HEK293 (cell line): ENCODE data around the gene TACR2.

Experiments
- CTCF ChIA-PET: fragments of 350-600 bp; formaldehyde crosslinking; extraction: SDS; loops from one replicate; lab custom pipeline; 2021; ENCODE audit warnings: antibody characterized with exemption; lab: Yijun Ruan, JAX
- POLR2A ChIA-PET: fragments of 300-600 bp; formaldehyde crosslinking; extraction: SDS; loops from one replicate; lab custom pipeline; 2020; ENCODE audit warnings: antibody characterized with exemption, inconsistent platforms; lab: Yijun Ruan, JAX
- H3K27ac ChIP-seq: fragments of 200-500 bp; sonication (Bioruptor generic); 2 replicates; pipeline ENCODE4 v1.5.1; 2014; ENCODE audit warnings: low read depth, low read length, control low read depth, inconsistent platforms; ENCODE audit errors: extremely low read depth
- H3K36me3 ChIP-seq, 2 experiments: fragments of 200-500 bp in 1 of 2; sonication (Bioruptor generic) in 1 of 2; 1 replicate in 1 of 2; 2 replicates in 1 of 2; pipeline ENCODE4 v1.5.1; 2014 to 2017; ENCODE audit warnings: inconsistent platforms in 2 of 2, low read length in 2 of 2; ENCODE audit not compliant: control insufficient read depth in 2 of 2, insufficient read depth in 1 of 2
- H3K4me1 ChIP-seq: fragments of 200-500 bp; sonication (Bioruptor generic); 2 replicates; pipeline ENCODE4 v1.5.1; 2014; ENCODE audit warnings: mild to moderate bottlenecking, low read length, inconsistent platforms; ENCODE audit not compliant: control insufficient read depth, insufficient read depth
- H3K4me3 ChIP-seq: 2 replicates; pipeline ENCODE4 v1.5.1; 2011; ENCODE audit warnings: low read depth, mild to moderate bottlenecking, control low read depth, low read length, moderate library complexity
- H3K9me3 ChIP-seq: fragments of 200-500 bp; sonication (Bioruptor generic); 2 replicates; pipeline ENCODE4 v1.5.1; 2014; ENCODE audit warnings: low read depth, low read length, inconsistent platforms; ENCODE audit not compliant: control insufficient read depth, insufficient read depth
- KLF16 ChIP-seq: fragments of 450-650 bp; formaldehyde crosslinking; IDR thresholded peaks from 2 replicates; pipeline ENCODE4 v1.5.1; 2017; ENCODE audit warnings: missing biosample characterization, missing genetic modification characterization
- MEIS1 ChIP-seq: sonication (generic); formaldehyde crosslinking; IDR thresholded peaks from 2 replicates; pipeline ENCODE4 v1.8.1; 2022; ENCODE audit warnings: missing genetic modification reagents, mild to moderate bottlenecking, borderline replicate concordance
- MYNN ChIP-seq: fragments of 450-650 bp; formaldehyde crosslinking; IDR thresholded peaks from 2 replicates; pipeline ENCODE4 v1.5.1; 2016; ENCODE audit warnings: missing biosample characterization, missing genetic modification characterization, borderline replicate concordance
- MZF1 ChIP-seq: fragments of 450-650 bp; formaldehyde crosslinking; IDR thresholded peaks from 2 replicates; pipeline ENCODE4 v1.5.1; 2017; ENCODE audit warnings: missing biosample characterization, missing genetic modification characterization, borderline replicate concordance
- SP2 ChIP-seq: fragments of 450-650 bp; formaldehyde crosslinking; IDR thresholded peaks from 2 replicates; pipeline ENCODE4 v1.5.1; 2016; ENCODE audit warnings: missing biosample characterization, missing genetic modification characterization
- ZFP3 ChIP-seq: fragments of 450-650 bp; formaldehyde crosslinking; IDR thresholded peaks from 2 replicates; pipeline ENCODE4 v1.5.1; 2016; ENCODE audit warnings: low read depth, missing biosample characterization, missing genetic modification characterization
- ZNF10 ChIP-seq: fragments of 450-650 bp; formaldehyde crosslinking; IDR thresholded peaks from 2 replicates; pipeline ENCODE4 v1.5.1; 2017; ENCODE audit warnings: missing biosample characterization, missing genetic modification characterization
- ZNF174 ChIP-seq: fragments of 450-650 bp; formaldehyde crosslinking; IDR thresholded peaks from 2 replicates; pipeline ENCODE4 v1.5.0; 2017; ENCODE audit warnings: missing biosample characterization, mild to moderate bottlenecking, missing genetic modification characterization
- ZNF341 ChIP-seq: fragments of 450-650 bp; formaldehyde crosslinking; IDR thresholded peaks from 2 replicates; pipeline ENCODE4; 2016; ENCODE audit warnings: low read depth, missing biosample characterization, missing genetic modification characterization
- ZNF585B ChIP-seq: fragments of 450-650 bp; formaldehyde crosslinking; IDR thresholded peaks from 2 replicates; pipeline ENCODE4 v1.5.1; 2016; ENCODE audit warnings: missing biosample characterization, missing genetic modification characterization
- ZNF629 ChIP-seq: fragments of 450-650 bp; formaldehyde crosslinking; IDR thresholded peaks from 2 replicates; pipeline ENCODE4 v1.5.1; 2017; ENCODE audit warnings: missing biosample characterization, missing genetic modification characterization
- ZNF660 ChIP-seq: fragments of 450-650 bp; IDR thresholded peaks from 2 replicates; pipeline ENCODE4 v1.5.1; 2018; ENCODE audit warnings: missing biosample characterization, mild to moderate bottlenecking, missing genetic modification characterization
- ZNF776 ChIP-seq: fragments of 450-650 bp; formaldehyde crosslinking; IDR thresholded peaks from 2 replicates; pipeline ENCODE4 v1.5.0; 2017; ENCODE audit warnings: missing biosample characterization, missing genetic modification characterization, borderline replicate concordance
- TF ChIP-seq, protein P1 (sequence below): fragments of 450-650 bp; formaldehyde crosslinking; IDR thresholded peaks from 2 replicates; pipeline ENCODE4 v1.5.1; 2016; ENCODE audit warnings: missing biosample characterization, missing genetic modification characterization, low read depth
- TF ChIP-seq, protein P2 (sequence below): fragments of 450-650 bp; formaldehyde crosslinking; IDR thresholded peaks from 2 replicates; pipeline ENCODE4 v1.5.1; 2016; ENCODE audit warnings: missing biosample characterization, missing genetic modification characterization
- TF ChIP-seq, protein P3 (sequence below): fragments of 450-650 bp; formaldehyde crosslinking; IDR thresholded peaks from 2 replicates; pipeline ENCODE4 v1.5.1; 2016; ENCODE audit warnings: missing biosample characterization, missing genetic modification characterization
- TF ChIP-seq, protein P4 (sequence below): fragments of 450-650 bp; formaldehyde crosslinking; IDR thresholded peaks from 2 replicates; pipeline ENCODE4 v1.5.1; 2016; ENCODE audit warnings: missing biosample characterization, missing genetic modification characterization
- TF ChIP-seq, protein P5 (sequence below): fragments of 450-650 bp; formaldehyde crosslinking; IDR thresholded peaks from 2 replicates; pipeline ENCODE4 v1.5.1; 2016; ENCODE audit warnings: missing biosample characterization, missing genetic modification characterization

The TACR2 gene

DNA sequence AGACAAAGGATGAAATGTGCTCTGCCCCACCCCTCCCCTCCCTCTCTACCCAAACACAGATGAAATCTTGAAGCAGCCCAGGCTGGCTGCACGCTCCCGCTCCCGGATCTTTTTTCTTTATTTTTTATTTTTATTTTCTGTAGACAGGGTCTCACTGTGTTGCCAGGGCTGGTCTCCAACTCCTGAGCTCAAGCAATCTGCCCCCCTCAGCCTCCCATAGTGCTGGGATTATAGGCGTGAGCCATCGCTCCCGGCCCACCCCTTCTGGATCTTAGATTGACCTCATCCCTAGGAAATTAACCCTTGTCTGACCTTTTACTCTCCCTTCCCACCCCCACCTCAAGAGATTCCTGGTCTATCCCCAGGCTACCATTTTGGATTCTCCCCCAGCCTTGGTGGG lies 14.3 kb downstream of the TACR2 start (continued):
- TF ChIP-seq ZNF629 = no peak

DNA sequence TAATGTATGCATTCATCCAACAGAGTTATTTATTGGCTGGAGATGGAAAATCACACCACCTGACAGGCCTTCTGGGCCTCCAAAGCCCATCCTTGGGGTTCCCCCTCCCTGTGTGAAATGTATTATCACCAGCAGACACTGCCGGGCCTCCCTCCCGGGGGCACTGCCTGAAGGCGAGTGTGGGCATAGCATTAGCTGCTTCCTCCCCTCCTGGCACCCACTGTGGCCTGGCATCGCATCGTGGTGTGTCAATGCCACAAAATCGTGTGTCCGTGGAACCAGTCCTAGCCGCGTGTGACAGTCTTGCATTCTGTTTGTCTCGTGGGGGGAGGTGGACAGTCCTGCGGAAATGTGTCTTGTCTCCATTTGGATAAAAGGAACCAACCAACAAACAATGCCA lies 15.3 kb downstream of the TACR2 start:
- ChIA-PET POLR2A (no interaction called here), CTCF (no interaction called here)
- TF ChIP-seq MYNN (tag by site-specific recombination) (no peak), SP2 (tag by site-specific recombination) (no peak), MEIS1 (CRISPR knock-in tag) (no peak), ZNF629 (no peak), ZNF10 (tag by site-specific recombination) (no peak), ZNF585B (no peak), ZNF174 (tag by site-specific recombination) (no peak), ZNF341 (no peak), ZNF776 (tag by site-specific recombination) (no peak), KLF16 (no peak), ZFP3 (tag by site-specific recombination) (no peak), MZF1 (tag by site-specific recombination) (no peak)
- TF ChIP-seq, protein P1, sequence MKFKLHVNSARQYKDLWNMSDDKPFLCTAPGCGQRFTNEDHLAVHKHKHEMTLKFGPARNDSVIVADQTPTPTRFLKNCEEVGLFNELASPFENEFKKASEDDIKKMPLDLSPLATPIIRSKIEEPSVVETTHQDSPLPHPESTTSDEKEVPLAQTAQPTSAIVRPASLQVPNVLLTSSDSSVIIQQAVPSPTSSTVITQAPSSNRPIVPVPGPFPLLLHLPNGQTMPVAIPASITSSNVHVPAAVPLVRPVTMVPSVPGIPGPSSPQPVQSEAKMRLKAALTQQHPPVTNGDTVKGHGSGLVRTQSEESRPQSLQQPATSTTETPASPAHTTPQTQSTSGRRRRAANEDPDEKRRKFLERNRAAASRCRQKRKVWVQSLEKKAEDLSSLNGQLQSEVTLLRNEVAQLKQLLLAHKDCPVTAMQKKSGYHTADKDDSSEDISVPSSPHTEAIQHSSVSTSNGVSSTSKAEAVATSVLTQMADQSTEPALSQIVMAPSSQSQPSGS (tag by site-specific recombination) = no peak
- TF ChIP-seq, protein P2, sequence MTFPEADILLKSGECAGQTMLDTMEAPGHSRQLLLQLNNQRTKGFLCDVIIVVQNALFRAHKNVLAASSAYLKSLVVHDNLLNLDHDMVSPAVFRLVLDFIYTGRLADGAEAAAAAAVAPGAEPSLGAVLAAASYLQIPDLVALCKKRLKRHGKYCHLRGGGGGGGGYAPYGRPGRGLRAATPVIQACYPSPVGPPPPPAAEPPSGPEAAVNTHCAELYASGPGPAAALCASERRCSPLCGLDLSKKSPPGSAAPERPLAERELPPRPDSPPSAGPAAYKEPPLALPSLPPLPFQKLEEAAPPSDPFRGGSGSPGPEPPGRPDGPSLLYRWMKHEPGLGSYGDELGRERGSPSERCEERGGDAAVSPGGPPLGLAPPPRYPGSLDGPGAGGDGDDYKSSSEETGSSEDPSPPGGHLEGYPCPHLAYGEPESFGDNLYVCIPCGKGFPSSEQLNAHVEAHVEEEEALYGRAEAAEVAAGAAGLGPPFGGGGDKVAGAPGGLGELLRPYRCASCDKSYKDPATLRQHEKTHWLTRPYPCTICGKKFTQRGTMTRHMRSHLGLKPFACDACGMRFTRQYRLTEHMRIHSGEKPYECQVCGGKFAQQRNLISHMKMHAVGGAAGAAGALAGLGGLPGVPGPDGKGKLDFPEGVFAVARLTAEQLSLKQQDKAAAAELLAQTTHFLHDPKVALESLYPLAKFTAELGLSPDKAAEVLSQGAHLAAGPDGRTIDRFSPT (tag by site-specific recombination) = no peak
- TF ChIP-seq, protein P3, sequence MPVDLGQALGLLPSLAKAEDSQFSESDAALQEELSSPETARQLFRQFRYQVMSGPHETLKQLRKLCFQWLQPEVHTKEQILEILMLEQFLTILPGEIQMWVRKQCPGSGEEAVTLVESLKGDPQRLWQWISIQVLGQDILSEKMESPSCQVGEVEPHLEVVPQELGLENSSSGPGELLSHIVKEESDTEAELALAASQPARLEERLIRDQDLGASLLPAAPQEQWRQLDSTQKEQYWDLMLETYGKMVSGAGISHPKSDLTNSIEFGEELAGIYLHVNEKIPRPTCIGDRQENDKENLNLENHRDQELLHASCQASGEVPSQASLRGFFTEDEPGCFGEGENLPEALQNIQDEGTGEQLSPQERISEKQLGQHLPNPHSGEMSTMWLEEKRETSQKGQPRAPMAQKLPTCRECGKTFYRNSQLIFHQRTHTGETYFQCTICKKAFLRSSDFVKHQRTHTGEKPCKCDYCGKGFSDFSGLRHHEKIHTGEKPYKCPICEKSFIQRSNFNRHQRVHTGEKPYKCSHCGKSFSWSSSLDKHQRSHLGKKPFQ (tag by site-specific recombination) = no peak
- TF ChIP-seq, protein P4, sequence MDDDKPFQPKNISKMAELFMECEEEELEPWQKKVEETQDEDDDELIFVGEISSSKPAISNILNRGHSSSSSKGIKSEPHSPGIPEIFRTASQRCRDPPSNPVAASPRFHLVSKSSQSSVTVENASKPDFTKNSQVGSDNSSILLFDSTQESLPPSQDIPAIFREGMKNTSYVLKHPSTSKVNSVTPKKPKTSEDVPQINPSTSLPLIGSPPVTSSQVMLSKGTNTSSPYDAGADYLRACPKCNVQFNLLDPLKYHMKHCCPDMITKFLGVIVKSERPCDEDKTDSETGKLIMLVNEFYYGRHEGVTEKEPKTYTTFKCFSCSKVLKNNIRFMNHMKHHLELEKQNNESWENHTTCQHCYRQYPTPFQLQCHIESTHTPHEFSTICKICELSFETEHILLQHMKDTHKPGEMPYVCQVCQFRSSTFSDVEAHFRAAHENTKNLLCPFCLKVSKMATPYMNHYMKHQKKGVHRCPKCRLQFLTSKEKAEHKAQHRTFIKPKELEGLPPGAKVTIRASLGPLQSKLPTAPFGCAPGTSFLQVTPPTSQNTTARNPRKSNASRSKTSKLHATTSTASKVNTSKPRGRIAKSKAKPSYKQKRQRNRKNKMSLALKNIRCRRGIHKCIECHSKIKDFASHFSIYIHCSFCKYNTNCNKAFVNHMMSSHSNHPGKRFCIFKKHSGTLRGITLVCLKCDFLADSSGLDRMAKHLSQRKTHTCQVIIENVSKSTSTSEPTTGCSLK = no peak
- H3K9me3 ChIP-seq = no peaks in the 10 kb centered on the region
- H3K36me3 ChIP-seq = peaks cover 0 to 48% of the 10 kb centered on the region in 2 experiments; a peak in 2 of 3 replicates
- no peak overlapping the region for H3K4me3 ChIP-seq
- H3K27ac ChIP-seq = no peak overlapping the region
- H3K4me1 ChIP-seq = no peaks in the 10 kb centered on the region

DNA sequence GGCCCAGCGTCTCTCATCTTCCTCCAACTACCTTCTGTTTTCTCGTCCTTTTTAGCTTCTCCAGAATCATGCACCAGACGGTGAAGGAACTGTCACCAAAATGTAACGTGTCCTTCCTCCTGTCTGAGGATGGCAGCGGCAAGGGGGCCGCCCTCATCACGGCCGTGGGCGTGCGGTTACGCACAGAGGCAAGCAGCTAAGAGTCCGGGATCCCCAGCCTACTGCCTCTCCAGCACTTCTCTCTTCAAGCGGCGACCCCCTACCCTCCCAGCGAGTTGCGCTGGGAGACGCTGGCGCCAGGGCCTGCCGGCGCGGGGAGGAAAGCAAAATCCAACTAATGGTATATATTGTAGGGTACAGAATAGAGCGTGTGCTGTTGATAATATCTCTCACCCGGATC lies 15.8 kb downstream of the TACR2 start:
- no peaks in the 10 kb centered on the region for H3K4me1 ChIP-seq
- H3K4me3 ChIP-seq = no peak overlapping the region
- TF ChIP-seq, protein P5, sequence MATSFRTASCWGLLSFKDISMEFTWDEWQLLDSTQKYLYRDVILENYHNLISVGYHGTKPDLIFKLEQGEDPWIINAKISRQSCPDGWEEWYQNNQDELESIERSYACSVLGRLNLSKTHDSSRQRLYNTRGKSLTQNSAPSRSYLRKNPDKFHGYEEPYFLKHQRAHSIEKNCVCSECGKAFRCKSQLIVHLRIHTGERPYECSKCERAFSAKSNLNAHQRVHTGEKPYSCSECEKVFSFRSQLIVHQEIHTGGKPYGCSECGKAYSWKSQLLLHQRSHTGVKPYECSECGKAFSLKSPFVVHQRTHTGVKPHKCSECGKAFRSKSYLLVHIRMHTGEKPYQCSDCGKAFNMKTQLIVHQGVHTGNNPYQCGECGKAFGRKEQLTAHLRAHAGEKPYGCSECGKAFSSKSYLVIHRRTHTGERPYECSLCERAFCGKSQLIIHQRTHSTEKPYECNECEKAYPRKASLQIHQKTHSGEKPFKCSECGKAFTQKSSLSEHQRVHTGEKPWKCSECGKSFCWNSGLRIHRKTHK (tag by site-specific recombination) = no peak
- TF ChIP-seq ZNF660 = no peak
- no peaks in the 10 kb centered on the region for H3K9me3 ChIP-seq
- ChIA-PET POLR2A (no interaction called here), CTCF (interaction anchor here (0.7 kb wide), 1 partner anchor 8 kb away, joined by 3 read pairs; no protein-coding TSS in a partner anchor)
- H3K27ac ChIP-seq = no peak overlapping the region
- H3K36me3 ChIP-seq = peaks cover 4 to 48% of the 10 kb centered on the region in 2 experiments; a peak in 2 of 3 replicates
